Measurements from ENCODE around the gene WSCD2.

DNA sequence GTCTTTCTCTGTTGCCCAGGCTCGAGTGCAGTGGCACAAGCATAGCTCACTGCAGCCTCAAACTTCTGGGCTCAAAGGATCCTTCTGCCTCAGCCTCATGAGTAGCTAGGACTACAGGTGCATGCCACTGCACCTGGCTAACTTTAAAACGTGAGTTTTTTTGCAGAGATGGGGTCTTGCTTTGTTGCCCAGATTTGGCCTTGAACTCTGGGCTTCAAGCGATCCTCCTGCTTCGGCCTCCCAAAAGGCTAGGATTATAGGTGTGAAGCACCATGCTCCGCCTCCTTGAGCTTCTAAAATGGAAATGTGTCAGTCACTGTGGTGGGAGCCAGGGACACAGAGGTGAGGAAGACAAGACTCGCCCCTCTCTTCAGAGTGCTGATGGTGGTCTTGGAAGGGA lies 45.6 kb downstream of the WSCD2 start:
- TF ChIP-seq, protein P1, sequence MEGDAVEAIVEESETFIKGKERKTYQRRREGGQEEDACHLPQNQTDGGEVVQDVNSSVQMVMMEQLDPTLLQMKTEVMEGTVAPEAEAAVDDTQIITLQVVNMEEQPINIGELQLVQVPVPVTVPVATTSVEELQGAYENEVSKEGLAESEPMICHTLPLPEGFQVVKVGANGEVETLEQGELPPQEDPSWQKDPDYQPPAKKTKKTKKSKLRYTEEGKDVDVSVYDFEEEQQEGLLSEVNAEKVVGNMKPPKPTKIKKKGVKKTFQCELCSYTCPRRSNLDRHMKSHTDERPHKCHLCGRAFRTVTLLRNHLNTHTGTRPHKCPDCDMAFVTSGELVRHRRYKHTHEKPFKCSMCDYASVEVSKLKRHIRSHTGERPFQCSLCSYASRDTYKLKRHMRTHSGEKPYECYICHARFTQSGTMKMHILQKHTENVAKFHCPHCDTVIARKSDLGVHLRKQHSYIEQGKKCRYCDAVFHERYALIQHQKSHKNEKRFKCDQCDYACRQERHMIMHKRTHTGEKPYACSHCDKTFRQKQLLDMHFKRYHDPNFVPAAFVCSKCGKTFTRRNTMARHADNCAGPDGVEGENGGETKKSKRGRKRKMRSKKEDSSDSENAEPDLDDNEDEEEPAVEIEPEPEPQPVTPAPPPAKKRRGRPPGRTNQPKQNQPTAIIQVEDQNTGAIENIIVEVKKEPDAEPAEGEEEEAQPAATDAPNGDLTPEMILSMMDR (IDR thresholded peaks at IDR 0.05), result no peak
- TF ChIP-seq POLR2A (IDR thresholded peaks at IDR 0.05), result no peak
- TF ChIP-seq POLR2AphosphoS5 (IDR thresholded peaks at IDR 0.05; ENCODE audit: insufficient read depth in 1 of 2, low read depth in 1 of 2), result no peak

Data from vagina (tissue), 2 donors.